Effector CD8-positive, alpha-beta T cell (primary cell): ENCODE measurements around the gene CNTN1.

Experiments used
- DNase-seq: peaks from one replicate; lab custom pipeline; 2025; lab: John Stamatoyannopoulos, UW
- total RNA-seq, 4 experiments: gene quantifications; one replicate each; lab custom pipeline; 2026; lab: John Stamatoyannopoulos, UW

Gene CNTN1
- 0 to 0.18 (median 0) reads per million in 4 experiments for total RNA-seq

- DNase-seq: no peak
These were observed at the start of gene CNTN1 for GRCh38 chr12:40691913-40692764. TSS of gene CNTN1 (plus strand) at chr12:40692439.

GRCh38 chr12:40643506-40643905 is 48.7 kb upstream of the CNTN1 start:
- DNase-seq: no peak

GRCh38 chr12:40643976-40644375 is 48.3 kb upstream of the CNTN1 start:
- DNase-seq: no peak

- no peak for DNase-seq
These were observed 47.5 kb upstream of the CNTN1 start for GRCh38 chr12:40644708-40645107.

GRCh38 chr12:40645361-40645760 is 46.9 kb upstream of the CNTN1 start:
- DNase-seq: no peak

GRCh38 chr12:40646456-40646855 is 45.8 kb upstream of the CNTN1 start:
- DNase-seq: no peak

GRCh38 chr12:40646911-40647310 is 45.3 kb upstream of the CNTN1 start:
- DNase-seq: no peak

GRCh38 chr12:40647651-40648050 is 44.6 kb upstream of the CNTN1 start:
- DNase-seq: no peak

- DNase-seq: no peak
These were observed 43.7 kb upstream of the CNTN1 start for GRCh38 chr12:40648519-40648918.

- no peak for DNase-seq
These were observed 42.1 kb upstream of the CNTN1 start for GRCh38 chr12:40650038-40650704.

- no peak for DNase-seq
These were observed 36.8 kb upstream of the CNTN1 start for GRCh38 chr12:40655451-40655850.

GRCh38 chr12:40662366-40662765 is 29.9 kb upstream of the CNTN1 start:
- no peak for DNase-seq

GRCh38 chr12:40663781-40664180 is 28.5 kb upstream of the CNTN1 start:
- DNase-seq: no peak

- DNase-seq: no peak
These were observed 24.1 kb upstream of the CNTN1 start for GRCh38 chr12:40668099-40668529.

GRCh38 chr12:40672741-40673271 is 19.4 kb upstream of the CNTN1 start:
- no peak for DNase-seq

GRCh38 chr12:40681148-40681547 is 11.1 kb upstream of the CNTN1 start:
- DNase-seq: no peak

- no peak for DNase-seq
These were observed 7.3 kb upstream of the CNTN1 start for GRCh38 chr12:40684986-40685385.

- DNase-seq: no peak
These were observed 4.0 kb upstream of the CNTN1 start for GRCh38 chr12:40688085-40688725.

GRCh38 chr12:40689576-40689975 is 2.7 kb upstream of the CNTN1 start:
- no peak for DNase-seq

GRCh38 chr12:40692765-40693206 is 547 bp downstream of the CNTN1 start:
- DNase-seq: no peak

- DNase-seq: no peak
These were observed 1.1 kb downstream of the CNTN1 start for GRCh38 chr12:40693207-40693821.
